AG09319 (cell line): ENCODE measurements around the gene RNGTT.

Source experiments
- DNase-seq: peaks from one replicate; pipeline ENCODE4 v3.0.0-alpha.2; 2010; ENCODE audit warnings: low read depth; ENCODE audit errors: extremely low read depth
- CTCF ChIP-seq: IDR thresholded peaks from 2 replicates; pipeline ENCODE4 v1.5.1; 2011; ENCODE audit warnings: low read depth, mild to moderate bottlenecking, inconsistent platforms, low read length, moderate library complexity

RNGTT gene

GRCh38 chr6:88663801-88664200 lies 299.6 kb downstream of the RNGTT start:
- DNase-seq, result no peak
- no peak for TF ChIP-seq CTCF

- no peak for DNase-seq
- TF ChIP-seq CTCF, result no peak
Measured at GRCh38 chr6:88662653-88663174, 300.7 kb downstream of the RNGTT start.

- DNase-seq, result no peak
- TF ChIP-seq CTCF, result no peak
Measured at GRCh38 chr6:88662163-88662580, 301.2 kb downstream of the RNGTT start.

- TF ChIP-seq CTCF, result no peak
- no peak for DNase-seq
Measured at GRCh38 chr6:88661136-88661535, 302.3 kb downstream of the RNGTT start.

- DNase-seq, result no peak
- TF ChIP-seq CTCF, result no peak
Measured at GRCh38 chr6:88655586-88655985, 307.8 kb downstream of the RNGTT start.

- no peak for DNase-seq
- TF ChIP-seq CTCF, result no peak
Measured at GRCh38 chr6:88653936-88654335, 309.5 kb downstream of the RNGTT start.

- DNase-seq, result no peak
- no peak for TF ChIP-seq CTCF
Measured at GRCh38 chr6:88651400-88651799, 312.0 kb downstream of the RNGTT start.
